LNCaP clone FGC (cell line): ENCODE data around the gene HECTD2.
A peak's percentile ranks its signal among the peaks of the same experiment; 100 is the strongest.
"Not testable (repeated sequence)": the region's sequence is repeated elsewhere in the genome, so short reads cannot be mapped to it uniquely, and the experiment has no call there.

Source experiments
- DNase-seq: peaks from one replicate; pipeline ENCODE4 v3.0.0-alpha.2; 2011; ENCODE audit warnings: low read depth
- H3K4me3 ChIP-seq: 2 replicates; pipeline ENCODE4 v1.5.1; 2011; ENCODE audit warnings: mild to moderate bottlenecking, low read depth, low read length, control low read depth
- TF ChIP-seq, protein P1 (sequence below): IDR thresholded peaks from 2 replicates; pipeline ENCODE4 v1.5.1; 2012; ENCODE audit warnings: mild to moderate bottlenecking; ENCODE audit not compliant: control insufficient read depth, insufficient read depth; ENCODE audit errors: extremely low read depth

The HECTD2 gene

DNA sequence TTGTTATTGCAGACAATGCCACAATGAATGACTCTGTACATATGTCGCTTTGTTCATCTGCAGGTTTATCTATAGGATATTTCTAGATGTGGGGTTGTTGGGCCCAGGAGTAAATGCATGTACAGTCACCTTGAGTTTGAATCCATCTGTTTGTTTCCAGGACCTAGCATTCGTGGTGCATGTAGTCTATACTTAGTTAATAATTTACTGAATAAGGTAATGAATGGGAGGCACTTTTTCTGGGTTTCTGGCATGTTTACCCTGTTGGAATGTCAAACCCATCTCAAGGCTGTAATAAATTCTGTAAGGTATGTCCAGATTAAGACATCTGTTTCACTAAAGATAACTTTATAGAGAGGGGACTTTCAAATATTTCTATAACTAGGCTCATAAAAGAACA is 23.5 kb downstream of the HECTD2 start:
- no peak overlapping the region for H3K4me3 ChIP-seq
- TF ChIP-seq, protein P1, sequence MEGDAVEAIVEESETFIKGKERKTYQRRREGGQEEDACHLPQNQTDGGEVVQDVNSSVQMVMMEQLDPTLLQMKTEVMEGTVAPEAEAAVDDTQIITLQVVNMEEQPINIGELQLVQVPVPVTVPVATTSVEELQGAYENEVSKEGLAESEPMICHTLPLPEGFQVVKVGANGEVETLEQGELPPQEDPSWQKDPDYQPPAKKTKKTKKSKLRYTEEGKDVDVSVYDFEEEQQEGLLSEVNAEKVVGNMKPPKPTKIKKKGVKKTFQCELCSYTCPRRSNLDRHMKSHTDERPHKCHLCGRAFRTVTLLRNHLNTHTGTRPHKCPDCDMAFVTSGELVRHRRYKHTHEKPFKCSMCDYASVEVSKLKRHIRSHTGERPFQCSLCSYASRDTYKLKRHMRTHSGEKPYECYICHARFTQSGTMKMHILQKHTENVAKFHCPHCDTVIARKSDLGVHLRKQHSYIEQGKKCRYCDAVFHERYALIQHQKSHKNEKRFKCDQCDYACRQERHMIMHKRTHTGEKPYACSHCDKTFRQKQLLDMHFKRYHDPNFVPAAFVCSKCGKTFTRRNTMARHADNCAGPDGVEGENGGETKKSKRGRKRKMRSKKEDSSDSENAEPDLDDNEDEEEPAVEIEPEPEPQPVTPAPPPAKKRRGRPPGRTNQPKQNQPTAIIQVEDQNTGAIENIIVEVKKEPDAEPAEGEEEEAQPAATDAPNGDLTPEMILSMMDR = no peak
- peak; percentile 44 for DNase-seq

DNA sequence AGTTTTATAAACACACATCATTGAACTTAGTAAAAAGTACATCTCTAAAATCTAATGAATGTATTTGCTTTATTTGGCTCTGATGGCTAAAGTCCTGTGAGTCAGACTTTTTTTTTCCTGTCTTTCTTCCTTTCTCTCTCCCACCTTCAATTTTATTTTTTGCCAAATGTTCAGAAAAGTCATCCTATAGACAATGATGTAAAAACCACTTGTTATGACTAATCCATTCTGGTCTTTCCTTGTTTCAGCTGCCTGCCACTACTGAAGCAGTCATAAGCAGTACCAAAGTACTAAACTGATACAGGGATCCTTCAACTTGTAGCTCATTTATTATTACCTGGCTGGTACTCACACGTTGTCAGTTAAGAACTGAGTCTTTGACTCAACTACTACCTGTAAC is 23.9 kb downstream of the HECTD2 start:
- no peak overlapping the region for H3K4me3 ChIP-seq
- no peak for DNase-seq
- TF ChIP-seq, protein P1 = no peak

GRCh38 chr10:91435241-91435640 is 25.1 kb downstream of the HECTD2 start:
- TF ChIP-seq, protein P1 = no peak

DNA sequence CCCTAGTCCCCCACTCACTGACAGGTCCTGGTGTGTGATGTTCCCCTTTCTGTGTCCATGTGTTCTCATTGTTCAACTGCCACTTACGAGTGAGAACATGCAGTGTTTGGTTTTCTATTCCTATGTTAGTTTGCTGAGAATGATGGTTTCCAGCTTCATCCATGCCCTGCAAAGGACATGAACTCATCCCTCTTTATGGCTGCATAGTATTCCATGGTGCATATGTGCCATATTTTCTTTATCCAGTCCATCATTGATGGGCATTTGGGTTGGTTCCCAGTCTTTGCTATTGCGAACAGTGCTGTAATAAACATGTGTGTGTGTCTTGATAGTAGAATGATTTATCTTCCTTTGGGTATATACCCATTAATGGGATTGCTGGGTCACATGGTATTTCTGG is 28.1 kb downstream of the HECTD2 start:
- DNase-seq, H3K4me3 ChIP-seq: not testable (repeated sequence)

More at GRCh38 chr10:91435241-91435640, 25.1 kb downstream of the HECTD2 start:
- H3K4me3 ChIP-seq = no peak overlapping the region
- no peak for DNase-seq

- H3K4me3 ChIP-seq = no peak overlapping the region
- TF ChIP-seq, protein P1 = no peak
- no peak for DNase-seq
These were observed 34.4 kb downstream of the HECTD2 start for GRCh38 chr10:91444211-91445182.

- no peak overlapping the region for H3K4me3 ChIP-seq
- no peak for DNase-seq
- TF ChIP-seq, protein P1 = no peak
These were observed 41.9 kb downstream of the HECTD2 start for GRCh38 chr10:91452063-91452462.

DNA sequence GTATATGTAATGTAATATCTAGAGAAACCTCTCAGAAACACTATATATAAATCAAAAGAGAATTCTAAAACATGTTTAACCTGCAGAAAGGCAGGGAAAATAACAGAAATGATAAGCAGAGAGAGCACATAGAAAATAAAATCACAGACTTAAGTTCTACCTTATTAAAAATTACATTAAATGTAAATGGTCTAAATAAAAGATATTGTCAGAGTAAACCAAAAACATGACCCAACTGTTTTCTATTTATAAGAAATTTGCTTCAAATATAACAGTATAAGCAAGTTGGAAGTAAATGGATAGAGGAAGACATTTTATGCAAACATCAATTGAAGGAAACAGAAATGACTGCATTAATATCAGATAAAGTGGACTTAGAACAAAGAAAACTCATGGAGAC is 43.4 kb downstream of the HECTD2 start:
- TF ChIP-seq, protein P1 = no peak
- no peak overlapping the region for H3K4me3 ChIP-seq
- no peak for DNase-seq

GRCh38 chr10:91455135-91455534 is 45.0 kb downstream of the HECTD2 start:
- not testable (repeated sequence) for H3K4me3 ChIP-seq, DNase-seq
